Nasal cavity respiratory epithelium epithelial cell of viscerocranial mucosa (primary cell): ENCODE data around the gene ABCB1. TPM values are rescaled to one million over a fixed set of nuclear protein-coding genes. Genes with fewer than 3 reads are reported as not detected.

Experiments used
- total RNA-seq: library from RNA; depleted of rRNA; stranded (reverse); fragments of >200 nt; gene quantifications from 2 replicates; pipeline ENCODE4 v1.2.3, GENCODE V29; 2014

The ABCB1 gene
- not detected in 2 replicates for total RNA-seq

GRCh38 chr7:87600130-87601124, at the start of gene ABCB1:
TSS of gene ABCB1 (minus strand) at chr7:87600884. CDS start at chr7:87600184, 700 bp downstream.

GRCh38 chr7:87475359-87476178, 125.1 kb downstream of the ABCB1 start, which contains the start of gene ABCB4:
TSS of gene ABCB4 (minus strand) at chr7:87475680. CDS start at chr7:87475465, 215 bp downstream.

Other genes with a start within 250 kb of the ABCB1 start
- not detected in 2 replicates for gene ABCB4, start 125.2 kb downstream of the ABCB1 start, total RNA-seq
- gene RUNDC3B, start 27.5 kb upstream of the ABCB1 start, total RNA-seq, result 0.14 and 0.34 TPM in 2 replicates